Measurements from ENCODE around the gene PHKB. TPM values are rescaled to one million over a fixed set of nuclear protein-coding genes. Genes with fewer than 3 reads are reported as not detected.

The PHKB gene
- total RNA-seq, 4 donors from 2014 or later = 110 to 198 (median 168) TPM

GRCh38 chr16:47724115-47724785, 263.1 kb downstream of the PHKB start:
- H3K27me3 ChIP-seq = no peaks in the 10 kb centered on the region

GRCh38 chr16:47725188-47725695, 264.1 kb downstream of the PHKB start:
- TF ChIP-seq POLR2A (IDR thresholded peaks at IDR 0.05) (no peak), CTCF (IDR thresholded peaks at IDR 0.05) (no peak)
- H3K27ac ChIP-seq = no peak overlapping the region
- H3K4me1 ChIP-seq = no peaks in the 10 kb centered on the region
- no peaks in the 10 kb centered on the region for H3K27me3 ChIP-seq
- WGBS, 2 donors = 88 to 89% methylated on average over 9 of the region's 9 CpGs
- no peak overlapping the region for H3K4me3 ChIP-seq (replicated peaks in 1 of 3)
- no peaks in the 10 kb centered on the region for H3K9me3 ChIP-seq
- DNase-seq = no peak
- intact Hi-C loops (cut with DNase I) = no loop called here
- H3K36me3 ChIP-seq = no peaks in the 10 kb centered on the region

More at GRCh38 chr16:47724115-47724785, 263.1 kb downstream of the PHKB start:
- intact Hi-C loops (cut with DNase I) = no loop called here
- Histone ChIP-seq H3K36me3 (no peaks in the 10 kb centered on the region), H3K4me3 (replicated peaks in 1 of 3) (no peak overlapping the region), H3K27ac (no peak overlapping the region), H3K9me3 (no peaks in the 10 kb centered on the region), H3K4me1 (no peaks in the 10 kb centered on the region)
- DNase-seq = no peak
- 83 to 85% methylated on average over 5 of the region's 5 CpGs for WGBS, 2 donors
- no peak for TF ChIP-seq POLR2A (IDR thresholded peaks at IDR 0.05)
- no peak for TF ChIP-seq CTCF (IDR thresholded peaks at IDR 0.05)

GRCh38 chr16:47726031-47726675, 265.0 kb downstream of the PHKB start:
- H3K27ac ChIP-seq = no peak overlapping the region
- H3K4me3 ChIP-seq (replicated peaks in 1 of 3) = no peak overlapping the region
- no peaks in the 10 kb centered on the region for H3K9me3 ChIP-seq
- DNase-seq = no peak
- H3K4me1 ChIP-seq = no peaks in the 10 kb centered on the region
- intact Hi-C loops (cut with DNase I) = no loop called here
- 69 to 73% methylated on average over 8 of the region's 8 CpGs for WGBS, 2 donors
- H3K27me3 ChIP-seq = no peaks in the 10 kb centered on the region
- TF ChIP-seq CTCF (IDR thresholded peaks at IDR 0.05) (no peak), POLR2A (IDR thresholded peaks at IDR 0.05) (no peak)
- H3K36me3 ChIP-seq = no peaks in the 10 kb centered on the region

GRCh38 chr16:47727131-47727530, 266.0 kb downstream of the PHKB start:
- Histone ChIP-seq H3K9me3 (no peaks in the 10 kb centered on the region), H3K4me1 (no peaks in the 10 kb centered on the region), H3K27ac (no peak overlapping the region), H3K36me3 (no peaks in the 10 kb centered on the region), H3K27me3 (no peaks in the 10 kb centered on the region), H3K4me3 (replicated peaks in 1 of 3) (no peak overlapping the region)
- DNase-seq = no peak
- 89 to 95% methylated on average over 6 of the region's 6 CpGs for WGBS, 2 donors
- TF ChIP-seq CTCF (IDR thresholded peaks at IDR 0.05) (no peak), POLR2A (IDR thresholded peaks at IDR 0.05) (no peak)
- intact Hi-C loops (cut with DNase I) = no loop called here

- H3K4me1 ChIP-seq = no peaks in the 10 kb centered on the region
These were observed 267.1 kb downstream of the PHKB start for GRCh38 chr16:47728205-47728604.

More at GRCh38 chr16:47728205-47728604, 267.1 kb downstream of the PHKB start:
- no peak overlapping the region for H3K4me3 ChIP-seq (replicated peaks in 1 of 3)
- no peaks in the 10 kb centered on the region for H3K9me3 ChIP-seq
- WGBS, 2 donors = 63 to 71% methylated on average over 3 of the region's 3 CpGs
- no peak for DNase-seq
- TF ChIP-seq CTCF (IDR thresholded peaks at IDR 0.05) = no peak
- TF ChIP-seq POLR2A (IDR thresholded peaks at IDR 0.05) = no peak
- H3K27ac ChIP-seq = no peak overlapping the region
- H3K27me3 ChIP-seq = no peaks in the 10 kb centered on the region
- intact Hi-C loops (cut with DNase I) = no loop called here
- no peaks in the 10 kb centered on the region for H3K36me3 ChIP-seq

All from thyroid gland (tissue), 4 donors.